CD14-positive monocyte (primary cell): Measurements from ENCODE around the gene SYDE1. TPM values are rescaled to one million over a fixed set of nuclear protein-coding genes. Genes with fewer than 3 reads are reported as not detected.

Source experiments
- DNase-seq, 3 donors: peaks; one replicate each; pipeline ENCODE4 v3.0.0-alpha.2; 2011 to 2022
- H2AFZ ChIP-seq: 2 replicates; pipeline ENCODE4 v1.6.0; 2012; ENCODE audit warnings: mild to moderate bottlenecking, low read depth, low read length, inconsistent platforms; ENCODE audit not compliant: insufficient read depth, poor library complexity, severe bottlenecking
- H3K27ac ChIP-seq, 2 donors: 1 replicate in 1 of 2; 2 replicates in 1 of 2; pipeline ENCODE4 v1.5.1; 2012 to 2013; ENCODE audit warnings: low read length in 2 of 2, control low read depth in 1 of 2, inconsistent platforms in 1 of 2, low read depth in 1 of 2, mild to moderate bottlenecking in 1 of 2
- H3K27me3 ChIP-seq, 2 donors: one replicate each; pipeline versions ENCODE4 v1.6.0 to v1.6.1; 2011 to 2013; ENCODE audit warnings: low read length in 2 of 2; ENCODE audit not compliant: control insufficient read depth in 2 of 2, insufficient read depth in 2 of 2
- H3K36me3 ChIP-seq, 2 donors: replicated peaks in 1 of 2; 1 replicate in 1 of 2; 2 replicates in 1 of 2; pipeline versions ENCODE4 v1.5.1 to v1.6.1; 2012 to 2013; ENCODE audit warnings: low read length in 2 of 2, control low read depth in 1 of 2, inconsistent platforms in 1 of 2, mild to moderate bottlenecking in 1 of 2; ENCODE audit not compliant: insufficient read depth in 2 of 2, control insufficient read depth in 1 of 2
- H3K4me1 ChIP-seq, 2 donors: 1 replicate in 1 of 2; 2 replicates in 1 of 2; pipeline versions ENCODE4 v1.5.1 to v1.6.1; 2012 to 2013; ENCODE audit warnings: low read length in 2 of 2, control low read depth in 1 of 2, inconsistent platforms in 1 of 2, mild to moderate bottlenecking in 1 of 2, moderate library complexity in 1 of 2; ENCODE audit not compliant: insufficient read depth in 2 of 2, control insufficient read depth in 1 of 2
- H3K4me2 ChIP-seq: replicated peaks from 2 replicates; pipeline ENCODE3; 2012; ENCODE audit warnings: low read length, moderate library complexity, mild to moderate bottlenecking; ENCODE audit not compliant: poor library complexity, severe bottlenecking; ENCODE audit errors: extremely low read depth
- H3K4me3 ChIP-seq, 3 experiments: fragments of 200-600 bp in 1 of 3; sonication (generic) in 1 of 3; replicated peaks in 1 of 3; 1 replicate in 2 of 3; 2 replicates in 1 of 3; pipeline ENCODE4 v1.5.1; 2011 to 2013; ENCODE audit warnings: low read length in 3 of 3, mild to moderate bottlenecking in 3 of 3, control low read depth in 2 of 3, low read depth in 2 of 3, inconsistent platforms in 1 of 3, moderate library complexity in 1 of 3
- H3K79me2 ChIP-seq: 2 replicates; pipeline ENCODE4 v1.6.0; 2012; ENCODE audit warnings: mild to moderate bottlenecking, control low read depth, inconsistent platforms, low read length, moderate library complexity; ENCODE audit not compliant: insufficient read depth
- H3K9ac ChIP-seq: 2 replicates; pipeline ENCODE4 v1.6.0; 2017; ENCODE audit warnings: low read length, mild to moderate bottlenecking; ENCODE audit not compliant: insufficient read depth, poor library complexity, severe bottlenecking
- H3K9me3 ChIP-seq, 2 donors: replicated peaks in 1 of 2; 1 replicate in 1 of 2; 2 replicates in 1 of 2; pipeline versions ENCODE4 v1.5.1 to v1.6.1; 2012 to 2013; ENCODE audit warnings: low read length in 2 of 2, control low read depth in 1 of 2; ENCODE audit not compliant: control insufficient read depth in 1 of 2, insufficient read depth in 1 of 2
- H4K20me1 ChIP-seq: 2 replicates; pipeline ENCODE4 v1.6.0; 2012; ENCODE audit warnings: mild to moderate bottlenecking, low read length, control low read depth, moderate library complexity; ENCODE audit not compliant: insufficient read depth
- H3K27ac Mint-ChIP-seq, 7 donors: one replicate each; pipeline ENCODE4 v1.8.0; 2020; ENCODE audit warnings: mild to moderate bottlenecking in 7 of 7, mixed read lengths in 7 of 7, moderate library complexity in 6 of 7, inconsistent platforms in 2 of 7
- H3K27me3 Mint-ChIP-seq, 3 donors: one replicate each; pipeline ENCODE4 v1.8.0; 2021 to 2022; ENCODE audit warnings: low read depth in 3 of 3, mild to moderate bottlenecking in 3 of 3, mixed read lengths in 3 of 3, moderate library complexity in 3 of 3, inconsistent platforms in 1 of 3
- H3K36me3 Mint-ChIP-seq, 2 donors: one replicate each; pipeline ENCODE4 v1.8.0; 2020; ENCODE audit warnings: mixed read lengths in 2 of 2, inconsistent platforms in 1 of 2, mild to moderate bottlenecking in 1 of 2
- H3K4me1 Mint-ChIP-seq: one replicate; pipeline ENCODE4 v1.8.0; 2020; ENCODE audit warnings: mild to moderate bottlenecking, mixed read lengths
- H3K4me3 Mint-ChIP-seq, 2 donors: one replicate each; pipeline ENCODE4 v1.8.0; 2020; ENCODE audit warnings: mild to moderate bottlenecking in 2 of 2, mixed read lengths in 2 of 2, moderate library complexity in 1 of 2
- H3K9me3 Mint-ChIP-seq, 7 donors: one replicate each; pipeline ENCODE4 v1.8.0; 2020 to 2022; ENCODE audit warnings: mixed read lengths in 7 of 7, mild to moderate bottlenecking in 6 of 7, moderate library complexity in 6 of 7, inconsistent platforms in 2 of 7
- CTCF ChIP-seq: fragments of 200-600 bp; IDR thresholded peaks from one replicate; pipeline ENCODE4 v1.8.0; 2022; ENCODE audit warnings: antibody characterized with exemption, mild to moderate bottlenecking
- WGBS: methylation state at CpG from one replicate; pipeline ENCODE4 v1.1.5; 2013; ENCODE audit warnings: missing lambda C conversion rate; ENCODE audit not compliant: insufficient coverage; 5-methylcytosine and 5-hydroxymethylcytosine counted together
- intact Hi-C, 2 donors: fragments of 100-400 bp; cut with micrococcal nuclease; formaldehyde crosslinking; loops; one replicate each; pipeline versions ENCODE4 v1.15.0 to v1.15.1; 2023
- polyA plus RNA-seq, 3 donors: library from polyadenylated mRNA; depleted of rRNA in 1 of 3; unstranded in 2 of 3; stranded (reverse) in 1 of 3; fragments of 300-500 nt in 2 of 3; fragments of >200 nt in 1 of 3; fragmentation: Illumina TruSeq in 2 of 3; gene quantifications; 1 replicate in 2 of 3; 2 replicates in 1 of 3; pipeline ENCODE4 v1.2.3, GENCODE V29; 2012 to 2021

The SYDE1 gene
- polyA plus RNA-seq, 3 donors = not detected

- Histone ChIP-seq H3K79me2 (no peaks in the 10 kb centered on the region), H2AFZ (no peak overlapping the region), H3K4me3 (no peak overlapping the region), H3K27me3 (peaks cover 24 to 32% of the 10 kb centered on the region in 2 donors), H3K27ac (no peak overlapping the region), H3K9ac (no peak overlapping the region), H3K4me1 (peaks cover 0 to 2% of the 10 kb centered on the region in 2 donors), H4K20me1 (no peaks in the 10 kb centered on the region), H3K36me3 (peaks cover 3 to 10% of the 10 kb centered on the region in 2 donors), H3K9me3 (peaks cover 0 to under 1% of the 10 kb centered on the region in 2 donors), H3K4me2 (no peak overlapping the region)
- no peak overlapping the region for H3K4me3 Mint-ChIP-seq
- intact Hi-C loops = loop anchor here in 1 of 2 donors (10.0 kb wide), 1 partner anchor 445 kb away; no protein-coding TSS in a partner anchor
- H3K27ac Mint-ChIP-seq = no peak overlapping the region
- WGBS = 96% methylated on average over 41 of the region's 49 CpGs
- peaks cover 8 to 9% of the 10 kb centered on the region in 2 donors for H3K36me3 Mint-ChIP-seq
- no peak for DNase-seq
- H3K4me1 Mint-ChIP-seq = peaks cover 10% of the 10 kb centered on the region
- peaks cover 3 to 17% (median 7%) of the 10 kb centered on the region in 7 donors for H3K9me3 Mint-ChIP-seq
- no peak for TF ChIP-seq CTCF
- H3K27me3 Mint-ChIP-seq = peaks cover 30 to 46% (median 38%) of the 10 kb centered on the region in 3 donors
Observed at GRCh38 chr19:15109768-15110417, 2.7 kb downstream of the SYDE1 start.

- Histone ChIP-seq H3K27me3 (peaks cover 24 to 32% of the 10 kb centered on the region in 2 donors), H3K9ac (no peak overlapping the region), H3K36me3 (peaks cover 8 to 15% of the 10 kb centered on the region in 2 donors), H4K20me1 (no peaks in the 10 kb centered on the region), H3K4me1 (peaks cover 0 to 2% of the 10 kb centered on the region in 2 donors), H3K4me3 (no peak overlapping the region), H2AFZ (no peak overlapping the region), H3K79me2 (no peaks in the 10 kb centered on the region), H3K4me2 (no peak overlapping the region), H3K27ac (no peak overlapping the region), H3K9me3 (no peaks in the 10 kb centered on the region)
- Mint-ChIP-seq H3K36me3 (peaks cover 13 to 15% of the 10 kb centered on the region in 2 donors), H3K4me3 (no peak overlapping the region), H3K4me1 (peaks cover 10% of the 10 kb centered on the region), H3K27me3 (peaks cover 28 to 41% (median 34%) of the 10 kb centered on the region in 3 donors), H3K27ac (no peak overlapping the region), H3K9me3 (peaks cover 0 to 14% (median 4%) of the 10 kb centered on the region in 7 donors)
- TF ChIP-seq CTCF = no peak
- 96% methylated on average over 17 of the region's 17 CpGs for WGBS
- DNase-seq = no peak
- intact Hi-C loops = no loop called here
Observed at GRCh38 chr19:15110418-15110815, 3.2 kb downstream of the SYDE1 start.
